Measurements from ENCODE around the gene DHX15.

DNA sequence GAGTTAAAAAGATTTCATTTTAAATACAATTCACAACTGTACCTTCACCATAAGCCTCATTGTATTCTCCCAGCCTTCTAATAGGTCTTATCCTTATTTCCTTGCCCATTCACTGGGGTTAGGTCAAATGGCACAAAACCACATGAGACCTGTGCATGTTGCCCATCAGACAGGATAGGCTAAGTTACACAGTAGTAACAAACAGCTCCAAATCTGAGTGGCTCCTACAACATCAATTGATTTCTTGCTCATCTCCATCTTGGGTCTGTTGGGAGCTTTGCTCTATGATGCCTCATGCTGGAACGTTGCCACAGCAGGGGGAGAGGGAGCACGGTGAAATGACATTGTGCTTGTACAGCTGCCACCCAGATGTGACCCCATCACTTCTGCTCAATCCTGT, 70.6 kb downstream of the DHX15 start:
- TF ChIP-seq CTCF (conservative IDR thresholded peaks at IDR 0.05): no peak
- no peak for TF ChIP-seq EZH2 (IDR thresholded peaks at IDR 0.05; ENCODE audit: low read depth)
